DMS114 treated with DMSO at 0.1 percent for 48 hours (cell line): ENCODE data around the gene GNAI2.
"Not testable (repeated sequence)": the region's sequence is repeated elsewhere in the genome, so short reads cannot be mapped to it uniquely, and the experiment has no call there.

Source experiments
- DNase-seq: peaks from one replicate; lab custom pipeline; 2025; ENCODE audit not compliant: unreplicated experiment; lab: John Stamatoyannopoulos, UW

GNAI2 gene

DNA sequence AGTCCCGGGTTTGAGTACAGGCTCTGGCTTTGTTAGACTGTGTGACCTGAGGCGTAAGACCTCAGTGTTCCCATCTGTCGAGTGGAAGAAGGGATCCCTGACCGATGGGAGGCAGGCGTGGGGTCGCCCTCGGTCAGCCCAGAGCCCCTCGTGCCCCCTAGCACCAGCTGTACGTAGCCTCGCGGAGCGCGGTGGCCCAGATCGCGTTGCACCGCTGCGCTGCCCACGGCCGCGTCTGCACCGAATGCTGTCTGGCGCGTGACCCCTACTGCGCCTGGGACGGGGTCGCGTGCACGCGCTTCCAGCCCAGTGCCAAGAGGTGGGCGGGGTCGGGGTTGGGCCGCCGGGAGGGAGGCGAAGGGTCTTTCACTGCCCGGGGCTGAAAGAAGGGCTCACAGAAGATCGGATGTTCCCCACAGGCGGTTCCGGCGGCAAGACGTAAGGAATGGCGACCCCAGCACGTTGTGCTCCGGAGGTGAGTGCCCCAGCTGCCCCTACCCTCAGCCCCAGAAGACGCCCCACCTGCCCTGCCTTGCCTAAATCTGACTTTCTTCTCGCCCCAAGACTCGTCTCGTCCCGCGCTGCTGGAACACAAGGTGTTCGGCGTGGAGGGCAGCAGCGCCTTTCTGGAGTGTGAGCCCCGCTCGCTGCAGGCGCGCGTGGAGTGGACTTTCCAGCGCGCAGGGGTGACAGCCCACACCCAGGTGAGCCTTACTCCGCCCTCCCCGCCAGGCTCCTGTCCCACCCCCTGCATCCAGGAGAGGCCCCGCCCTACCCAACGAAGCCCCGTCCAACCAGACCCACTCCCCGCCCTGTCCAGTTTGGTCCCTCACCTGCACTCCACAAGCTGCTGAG lies 39.4 kb downstream of the GNAI2 start:
- no peak for DNase-seq

DNA sequence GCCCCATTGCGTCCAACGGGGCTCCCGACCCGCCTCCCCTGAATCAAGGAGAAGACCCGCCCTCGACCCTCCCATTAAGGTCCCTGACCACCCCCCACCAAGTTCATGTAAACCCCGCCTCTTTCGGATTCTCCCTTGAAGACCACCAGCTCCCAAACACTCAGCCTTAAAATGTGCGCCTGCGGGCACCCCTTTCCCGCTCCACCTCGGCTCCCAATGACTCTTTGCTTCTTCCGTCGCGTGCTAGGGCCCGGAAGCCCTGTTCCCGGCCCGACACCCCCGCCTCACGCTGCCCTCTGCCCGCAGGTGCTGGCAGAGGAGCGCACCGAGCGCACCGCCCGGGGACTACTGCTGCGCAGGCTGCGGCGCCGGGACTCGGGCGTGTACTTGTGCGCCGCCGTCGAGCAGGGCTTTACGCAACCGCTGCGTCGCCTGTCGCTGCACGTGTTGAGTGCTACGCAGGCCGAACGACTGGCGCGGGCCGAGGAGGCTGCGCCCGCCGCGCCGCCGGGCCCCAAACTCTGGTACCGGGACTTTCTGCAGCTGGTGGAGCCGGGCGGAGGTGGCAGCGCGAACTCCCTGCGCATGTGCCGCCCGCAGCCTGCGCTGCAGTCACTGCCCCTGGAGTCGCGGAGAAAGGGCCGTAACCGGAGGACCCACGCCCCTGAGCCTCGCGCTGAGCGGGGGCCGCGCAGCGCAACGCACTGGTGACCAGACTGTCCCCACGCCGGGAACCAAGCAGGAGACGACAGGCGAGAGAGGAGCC lies 40.2 kb downstream of the GNAI2 start:
- DNase-seq = no peak

- DNase-seq = no peak
Observed at GRCh38 chr3:50276762-50277101, 40.7 kb downstream of the GNAI2 start.

DNA sequence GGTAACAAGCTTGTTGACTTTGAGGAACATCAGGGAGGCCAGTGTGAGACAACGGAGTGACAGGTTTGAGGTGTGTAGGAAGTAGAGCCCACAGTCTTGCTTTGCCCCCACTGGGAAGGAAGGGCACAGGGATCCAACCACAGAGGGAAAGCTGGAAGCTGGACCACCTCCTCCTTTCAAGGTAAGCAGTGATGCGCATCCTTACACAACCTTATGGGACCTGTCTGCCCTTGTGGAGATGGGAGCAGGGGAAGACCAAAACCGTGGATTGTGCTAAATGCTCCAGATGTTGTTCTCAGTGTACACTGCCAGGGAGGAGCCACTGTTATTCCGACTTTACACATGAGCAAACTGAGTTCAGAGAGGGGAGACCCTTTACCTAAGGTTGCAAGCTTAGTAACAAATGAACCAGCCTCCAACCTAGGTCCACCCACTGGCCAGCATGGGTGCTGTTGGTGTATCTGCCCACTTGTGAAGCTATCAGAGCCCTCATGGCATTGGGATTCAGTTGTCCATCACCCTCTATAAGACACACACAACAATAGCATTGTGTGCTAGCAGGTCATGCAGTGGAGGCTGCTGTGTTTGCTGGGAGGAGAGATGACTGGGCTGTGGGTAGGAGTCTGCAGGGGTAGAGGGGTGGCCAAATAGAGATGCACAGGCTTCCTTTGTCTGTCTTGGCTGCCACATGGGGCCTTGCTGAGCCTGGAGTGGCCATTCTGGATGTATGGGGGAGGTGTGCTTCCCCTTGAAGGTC lies 42.3 kb downstream of the GNAI2 start:
- DNase-seq = no peak

- no peak for DNase-seq
Observed at GRCh38 chr3:50278880-50279224, 42.8 kb downstream of the GNAI2 start, which contains the start of gene LSMEM2. TSS of gene LSMEM2 (plus strand) at chr3:50279087. CDS start at chr3:50279114, 27 bp downstream.

DNA sequence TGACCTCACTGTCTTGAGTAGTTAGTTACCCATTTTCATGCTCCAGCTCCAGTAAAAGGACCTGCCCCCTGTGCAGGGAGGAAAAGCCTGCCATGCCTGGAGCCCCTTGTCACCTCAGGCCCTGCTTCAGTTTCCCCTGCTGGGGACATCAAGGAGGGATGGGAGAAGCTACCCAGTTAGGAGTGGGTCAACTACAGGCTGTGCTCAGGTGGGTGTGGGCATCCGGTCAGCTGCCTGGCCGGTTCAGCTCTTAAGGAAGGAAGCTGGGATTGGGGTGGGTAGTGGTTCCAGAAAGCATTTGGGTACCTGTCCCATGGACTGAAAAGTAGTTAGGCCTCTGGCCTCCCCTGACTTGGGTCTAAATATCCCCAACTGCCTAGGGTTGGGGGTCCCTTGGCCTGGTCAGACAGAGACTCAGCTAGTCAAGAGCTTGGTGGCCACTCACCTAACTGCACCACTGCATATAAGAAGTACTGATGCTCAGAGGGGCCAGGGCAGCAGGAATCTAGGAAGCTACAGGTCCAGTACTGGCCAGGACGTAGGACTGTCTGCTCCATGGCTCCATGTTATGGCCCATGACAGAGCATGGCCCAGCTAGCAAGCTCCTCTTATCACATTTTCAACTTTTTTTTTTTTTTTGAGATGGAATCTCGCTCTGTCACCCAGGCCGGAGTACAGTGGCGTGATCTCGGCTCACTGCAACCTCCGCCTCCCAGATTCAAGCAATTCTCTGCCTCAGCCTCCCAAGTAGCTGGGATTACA lies 43.4 kb downstream of the GNAI2 start:
- no peak for DNase-seq

GRCh38 chr3:50284121-50284520 lies 48.1 kb downstream of the GNAI2 start:
- DNase-seq = not testable (repeated sequence)

DNA sequence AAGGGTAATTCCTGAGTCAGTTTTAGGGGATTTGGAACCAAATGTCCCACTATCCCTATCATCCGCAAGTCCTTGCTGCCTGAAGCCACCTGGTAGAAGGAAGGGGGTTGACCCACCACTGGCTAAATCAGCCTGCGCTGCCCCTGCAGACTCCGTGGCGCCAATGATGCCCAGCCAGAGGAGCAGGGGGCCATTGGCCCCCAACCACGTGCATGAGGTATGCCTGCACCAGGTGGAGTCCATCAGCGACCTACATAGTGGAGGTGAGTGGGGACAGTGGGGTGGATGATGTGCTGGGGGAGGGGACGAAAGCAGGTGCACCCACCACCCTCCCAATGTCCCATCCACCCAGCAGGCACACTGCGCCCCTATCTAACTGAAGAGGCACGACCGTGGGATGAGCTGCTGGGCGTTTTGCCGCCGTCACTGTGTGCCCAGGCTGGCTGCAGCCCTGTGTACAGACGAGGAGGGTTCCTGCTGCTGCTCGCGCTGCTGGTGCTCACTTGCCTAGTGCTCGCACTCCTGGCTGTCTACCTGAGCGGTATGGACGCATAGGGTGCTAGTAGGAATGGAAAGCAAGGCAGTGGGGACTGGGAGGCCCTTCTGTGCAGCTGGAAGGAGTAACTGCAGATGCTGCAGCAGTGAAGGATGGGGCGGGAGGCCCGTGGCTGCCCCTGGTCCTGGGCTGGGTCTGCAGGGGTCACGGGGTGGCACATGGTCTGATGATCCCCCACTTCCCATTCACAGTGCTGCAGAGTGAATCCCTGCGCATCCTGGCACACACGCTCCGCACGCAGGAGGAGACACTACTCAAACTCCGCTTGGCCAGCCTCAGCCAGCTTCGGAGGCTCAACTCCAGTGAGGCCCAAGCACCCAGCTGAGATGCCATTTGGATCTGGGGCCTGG lies 50.6 kb downstream of the GNAI2 start:
- no peak for DNase-seq

DNA sequence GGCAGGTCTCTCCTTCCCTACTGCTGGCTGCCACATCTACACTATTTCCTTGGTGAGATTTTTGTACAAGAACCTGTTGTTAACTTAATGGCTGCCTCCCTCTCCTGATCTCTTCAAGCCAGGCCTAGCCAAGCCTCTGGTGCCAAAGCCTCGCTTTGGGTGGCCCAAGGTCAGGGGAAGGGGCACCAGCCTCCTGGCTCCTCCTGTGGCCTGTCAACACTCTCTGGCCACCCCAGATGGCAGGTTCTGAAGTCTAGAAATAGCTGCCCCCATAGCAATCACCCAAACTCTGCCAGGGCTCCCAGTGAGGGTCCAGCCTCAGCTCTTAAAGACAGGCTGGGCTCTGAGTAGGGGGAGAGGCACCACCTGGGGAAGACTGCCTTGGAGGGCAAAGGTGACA lies 51.3 kb downstream of the GNAI2 start:
- no peak for DNase-seq

DNA sequence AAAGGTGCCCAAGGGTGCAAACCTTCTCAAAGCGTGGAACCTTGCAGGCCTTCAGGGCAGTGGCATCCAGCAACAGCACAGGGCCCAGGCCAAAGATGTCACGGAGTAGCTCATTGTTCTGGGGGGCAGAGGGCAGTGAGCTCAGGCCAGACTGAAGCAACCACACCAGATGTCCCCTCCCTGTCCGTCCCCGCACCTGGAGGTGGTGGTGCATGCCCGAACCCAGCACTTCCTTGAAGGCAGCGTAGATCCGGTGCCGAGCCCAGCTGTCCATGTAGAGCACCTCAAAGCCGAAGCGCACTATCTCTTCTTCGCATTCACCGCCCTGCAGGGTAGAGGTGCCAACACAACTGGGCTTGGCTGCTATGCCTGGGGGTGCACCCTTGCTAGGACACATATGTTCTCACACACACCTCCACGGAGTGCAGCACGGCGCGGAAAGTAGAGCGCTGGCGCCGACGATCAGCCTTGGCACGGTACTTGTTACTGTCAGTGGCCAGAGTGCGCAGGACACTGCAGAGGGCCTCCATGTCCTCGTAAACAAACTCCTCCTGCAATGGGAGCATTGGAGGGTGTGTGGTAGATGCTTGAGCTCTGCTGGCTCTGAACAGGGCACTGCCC lies 52.5 kb downstream of the GNAI2 start:
- no peak for DNase-seq

DNA sequence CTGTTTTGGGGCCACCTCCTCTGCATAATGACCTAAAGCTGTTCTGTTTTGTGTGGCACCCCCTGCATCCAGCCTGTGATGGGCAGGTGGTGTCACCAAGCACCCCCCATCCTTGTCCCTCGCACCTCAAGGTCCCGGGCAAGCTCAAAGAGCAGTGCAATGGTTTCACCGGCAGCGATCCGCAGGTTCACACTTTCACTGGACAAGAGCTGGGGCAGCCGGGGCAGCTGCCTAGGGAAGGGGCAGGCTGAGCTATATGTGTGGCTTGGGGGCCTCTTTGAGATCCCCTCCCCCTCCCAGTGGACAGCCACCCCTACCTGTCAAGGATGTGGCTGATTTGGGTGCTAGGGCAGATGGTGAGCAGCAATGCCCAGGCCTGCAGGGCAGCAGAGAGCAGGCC lies 53.1 kb downstream of the GNAI2 start:
- no peak for DNase-seq

DNA sequence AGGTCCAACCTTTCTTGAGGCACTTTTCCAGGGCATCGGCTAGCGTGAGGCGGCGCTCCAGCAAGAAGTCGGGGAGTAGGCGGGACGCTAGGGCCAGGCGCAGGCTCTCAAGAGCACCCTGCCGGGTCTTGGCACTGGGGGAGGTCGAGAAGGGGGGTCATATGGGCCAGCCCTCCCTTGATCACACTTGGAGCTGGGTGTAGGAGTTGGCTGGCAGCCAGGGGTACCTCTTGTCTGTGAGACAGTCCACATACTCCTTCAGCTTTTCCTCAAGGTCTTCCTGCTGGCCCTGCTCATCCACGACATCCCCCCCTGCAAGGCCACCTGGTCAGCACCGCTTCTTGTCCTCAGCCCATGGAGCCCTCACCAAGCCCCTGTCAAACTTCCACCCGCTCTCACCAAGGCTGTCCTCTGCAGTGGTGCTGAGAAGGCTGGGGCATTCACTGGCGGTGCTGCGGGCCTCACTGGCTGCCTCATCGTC lies 54.2 kb downstream of the GNAI2 start:
- no peak for DNase-seq

- DNase-seq = peak; percentile 92
Observed at GRCh38 chr3:50292159-50293078, 56.4 kb downstream of the GNAI2 start, which contains the start of gene IFRD2. TSS of gene IFRD2 (minus strand) at chr3:50292429. CDS start at chr3:50292274, 155 bp downstream.

DNA sequence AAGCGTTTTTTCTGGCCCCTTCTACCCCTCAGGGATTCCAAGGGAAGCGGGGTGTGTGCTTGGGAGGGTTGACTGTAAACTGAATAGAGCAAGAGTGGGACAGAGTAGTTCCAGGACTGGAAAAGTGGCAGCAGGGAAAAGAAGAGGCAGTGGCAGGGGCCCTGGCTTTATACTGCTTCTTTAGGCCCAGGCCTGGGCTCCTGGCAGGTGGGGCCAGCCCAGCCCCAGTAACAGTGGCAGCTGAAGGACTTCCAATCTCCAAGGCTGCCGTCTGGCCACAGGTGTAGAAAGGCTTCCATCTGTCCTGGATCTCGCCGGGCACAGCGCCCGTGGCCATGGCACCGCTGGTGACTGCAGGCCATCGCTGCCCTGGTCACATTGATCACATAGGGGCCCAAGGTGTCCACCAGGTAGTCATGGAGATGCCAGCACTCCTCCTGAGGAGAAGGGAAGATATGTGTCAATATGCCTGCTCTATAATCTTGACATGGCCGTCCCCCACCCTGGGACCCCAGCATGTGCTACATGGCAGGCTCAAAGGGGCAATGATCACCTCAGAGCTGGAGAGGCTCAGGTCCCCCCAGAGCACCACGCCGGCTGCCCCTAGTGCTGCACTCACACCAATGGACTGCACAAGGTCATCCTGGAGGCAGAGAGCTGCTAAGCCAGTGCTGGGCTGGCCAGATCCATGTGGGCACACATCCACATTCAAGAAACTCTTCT lies 57.2 kb downstream of the GNAI2 start:
- DNase-seq = no peak

GRCh38 chr3:50294089-50294488 lies 58.1 kb downstream of the GNAI2 start:
- DNase-seq = no peak

- no peak for DNase-seq
Observed at GRCh38 chr3:50294492-50295403, 58.7 kb downstream of the GNAI2 start.
